ENCODE data around the gene LRRC37B. TPM values are rescaled to one million over a fixed set of nuclear protein-coding genes. Genes with fewer than 3 reads are reported as not detected.

LRRC37B gene
- total RNA-seq (2016; rRNA removed; fragmentation: Illumina TruSeq; extraction: Trizol) (5.4 and 8.7 TPM in 2 replicates), polyA plus RNA-seq (2011; rRNA removed) (8.8 and 9.7 TPM in 2 replicates), polyA minus RNA-seq (2011; rRNA and poly(A)+ RNA removed; ENCODE audit: low replicate concordance) (11.0 and 25.0 TPM in 2 replicates), Bru-seq, nascent RNA (percentile 67 among the genes with signal in this experiment), BruChase-seq, experiment 1, labeled RNA remaining after a 6-hour chase (percentile 73 among the genes with signal in this experiment), BruChase-seq, experiment 2, labeled RNA remaining after a 2-hour chase (percentile 73 among the genes with signal in this experiment)
- total RNA-seq (2016; cell fraction: cytosol; rRNA removed; fragmentation: Illumina TruSeq; extraction: Trizol; ENCODE audit: low read depth): 6.1 and 7.3 TPM in 2 replicates
- 5.2 and 7.8 TPM in 2 replicates for total RNA-seq (2016; cell fraction: insoluble cytoplasmic fraction; rRNA removed; fragmentation: Illumina TruSeq; extraction: Trizol)
- total RNA-seq (2016; cell fraction: membrane; rRNA removed; fragmentation: Illumina TruSeq; extraction: Trizol): 6.9 and 7.3 TPM in 2 replicates
- 11.9 and 21.2 TPM in 2 replicates for total RNA-seq (2016; cell fraction: nucleus; rRNA removed; fragmentation: Illumina TruSeq; extraction: Trizol)
- 3.4 and 4.8 TPM in 2 replicates for polyA plus RNA-seq (2011; cell fraction: cytosol; rRNA removed)
- polyA plus RNA-seq (2011; cell fraction: nucleus; rRNA removed): 12.8 and 17.6 TPM in 2 replicates
- 5.3 and 7.2 TPM in 2 replicates for polyA plus RNA-seq (2012)
- 2.1 TPM in 2 replicates for polyA plus RNA-seq (2016; cell fraction: cytosol; fragmentation: Illumina TruSeq; extraction: Trizol; ENCODE audit: low read depth)
- 5.0 and 6.4 TPM in 2 replicates for polyA plus RNA-seq (2016; cell fraction: insoluble cytoplasmic fraction; fragmentation: Illumina TruSeq; extraction: Trizol; ENCODE audit: low read depth)
- polyA plus RNA-seq (2016; cell fraction: membrane; fragmentation: Illumina TruSeq; extraction: Trizol; ENCODE audit: low read depth): 2.9 and 4.2 TPM in 2 replicates
- 19.5 and 24.3 TPM in 2 replicates for polyA plus RNA-seq (2016; cell fraction: nucleus; fragmentation: Illumina TruSeq; extraction: Trizol; ENCODE audit: insufficient read depth, low read depth)
- polyA minus RNA-seq (2011; cell fraction: cytosol; rRNA and poly(A)+ RNA removed): 2.9 and 3.4 TPM in 2 replicates
- 33.2 and 38.7 TPM in 2 replicates for polyA minus RNA-seq (2011; cell fraction: nucleus; rRNA and poly(A)+ RNA removed)
- long read RNA-seq, experiment 1, partial matches to known transcripts: 0 of 1 reads
- long read RNA-seq, experiment 1, other reads (novel, unspliced or antisense): 1 of 1 reads
- long read RNA-seq, experiment 2, partial matches to known transcripts: 1 of 6 reads
- long read RNA-seq, experiment 2, other reads (novel, unspliced or antisense): 4 of 6 reads

GRCh38 chr17:32006957-32007462 is at the start of gene LRRC37B:
Gene LRRC37B (plus strand): TSS chr17:32007383. CDS start chr17:32021393, 14,010 bp downstream.
- peaks cover 22% of the 10 kb centered on the region for H3K79me2 ChIP-seq (ENCODE audit: insufficient read depth, low read length)
- intact Hi-C loops (cut with micrococcal nuclease; ENCODE audit: unreplicated experiment) (no loop called here), in situ Hi-C loops (cut with HindIII; ENCODE audit: extremely low pct_ligation_motif_present, low pct_unique_long_range_greater_than_20kb) (no loop called here)
- DNase-seq (ENCODE audit: low spot score) (peak; percentile 68), ATAC-seq (peak; percentile 97), FAIRE-seq (no peak)
- H2AFZ ChIP-seq (ENCODE audit: low read length): peak within 1 kb of the TSS; percentile 78
- CTCF ChIA-PET (ENCODE audit: low intra/inter-chr PET ratio, low total read pairs): no interaction called here
- peak within 1 kb of the TSS; percentile 64 for H3K9ac ChIP-seq (ENCODE audit: insufficient read depth, low read depth, low read length)
- no peaks in the 10 kb centered on the region; a peak in 1 of 5 replicates for H3K27me3 ChIP-seq (ENCODE audit: control insufficient read depth in 1 of 2, insufficient read depth in 2 of 2, low read length in 2 of 2)
- no TSS peak for BruUV-seq (replicated peaks)
- H3K4me2 ChIP-seq (ENCODE audit: low read depth, low read length): peak within 1 kb of the TSS; percentile 98
- H3K9me3 ChIP-seq (ENCODE audit: low read length): no peaks in the 10 kb centered on the region
- no peaks in the 10 kb centered on the region for H4K20me1 ChIP-seq (ENCODE audit: insufficient read depth, low read length)
- H3K36me3 ChIP-seq (replicated peaks in 1 of 2; ENCODE audit: control insufficient read depth in 1 of 2, insufficient read depth in 2 of 2, low read length in 2 of 2): no peaks in the 10 kb centered on the region
- WGBS (ENCODE audit: low lambda C conversion rate): 1% methylated on average over 23 of the region's 51 CpGs
- H3K4me1 ChIP-seq (ENCODE audit: insufficient read depth, low read length): peaks cover 22% of the 10 kb centered on the region
- peak within 1 kb of the TSS; percentile 23 for H3K27ac ChIP-seq (ENCODE audit: extremely low read length, insufficient read depth, low read length)
- H3K4me3 ChIP-seq (replicated peaks in 1 of 3; ENCODE audit: insufficient read depth in 1 of 3, low read depth in 2 of 3, low read length in 3 of 3): peak within 1 kb of the TSS; percentile 88 to 100 (median 98)
- POLR2A ChIA-PET: interaction anchor here (0.6 to 0.9 kb wide), 3 partner anchors 10 to 890 kb away, joined by 3 read pairs; no protein-coding TSS in a partner anchor
- TF ChIP-seq HMGXB4 (CRISPR knock-in tag; IDR thresholded peaks at IDR 0.05; ENCODE audit: borderline replicate concordance in 1 of 2, low read depth in 1 of 2) (peak; percentile 98), RXRA (CRISPR knock-in tag; IDR thresholded peaks at IDR 0.05) (peak; percentile 49), PATZ1 (CRISPR knock-in tag; IDR thresholded peaks at IDR 0.05) (peak; percentile 83), KAT2B (IDR thresholded peaks at IDR 0.05; ENCODE audit: borderline replicate concordance, low read depth, low read length) (no peak), HIVEP1 (CRISPR knock-in tag; IDR thresholded peaks at IDR 0.05) (peak; percentile 66), STAG1 (CRISPR knock-in tag; IDR thresholded peaks at IDR 0.05) (peak; percentile 25; the same call in 1 of the 2 replicates), ZNF720 (CRISPR knock-in tag; IDR thresholded peaks at IDR 0.05) (no peak), CTCF (CRISPR knock-in tag; IDR thresholded peaks at IDR 0.05) (peak; percentile 94), MXD1 (CRISPR knock-in tag; IDR thresholded peaks at IDR 0.05) (peak; percentile 48; the same call in 1 of the 2 replicates), MAF1 (CRISPR knock-in tag; IDR thresholded peaks at IDR 0.05; ENCODE audit: borderline replicate concordance) (no peak)

Measured in HepG2 (cell line).